Measurements from ENCODE around the gene CERS6. TPM values are rescaled to one million over a fixed set of nuclear protein-coding genes. Genes with fewer than 3 reads are reported as not detected.

CERS6 gene
- total RNA-seq, 1 donor from 2014 or later: 10.9 TPM

GRCh38 chr2:168602846-168603401 is 146.9 kb downstream of the CERS6 start:
- intact Hi-C loops (cut with DNase I): no loop called here
- TF ChIP-seq CTCF (IDR thresholded peaks at IDR 0.05): no peak

GRCh38 chr2:168603439-168603961 is 147.4 kb downstream of the CERS6 start:
- Histone ChIP-seq H3K36me3 (no peaks in the 10 kb centered on the region), H3K4me3 (no peak overlapping the region), H3K9me3 (peaks cover 12 to 27% of the 10 kb centered on the region in 2 donors), H3K4me1 (no peaks in the 10 kb centered on the region), H3K27me3 (no peaks in the 10 kb centered on the region), H3K27ac (no peak overlapping the region)
- no peak for TF ChIP-seq CTCF (IDR thresholded peaks at IDR 0.05)
- no peak for DNase-seq (ENCODE audit: low spot score in 2 of 2)
- intact Hi-C loops (cut with DNase I): no loop called here

More at GRCh38 chr2:168602846-168603401, 146.9 kb downstream of the CERS6 start:
- H3K4me1 ChIP-seq: no peaks in the 10 kb centered on the region
- no peak for DNase-seq (ENCODE audit: low spot score in 2 of 2)
- no peaks in the 10 kb centered on the region for H3K27me3 ChIP-seq
- no peaks in the 10 kb centered on the region for H3K36me3 ChIP-seq
- no peak overlapping the region for H3K27ac ChIP-seq
- no peak overlapping the region for H3K4me3 ChIP-seq
- H3K9me3 ChIP-seq: peaks cover 12 to 26% of the 10 kb centered on the region in 2 donors

- Histone ChIP-seq H3K4me1 (no peaks in the 10 kb centered on the region), H3K4me3 (no peak overlapping the region), H3K9me3 (peaks cover 12 to 27% of the 10 kb centered on the region in 2 donors), H3K27ac (no peak overlapping the region), H3K27me3 (no peaks in the 10 kb centered on the region), H3K36me3 (no peaks in the 10 kb centered on the region)
- intact Hi-C loops (cut with DNase I): no loop called here
- no peak for TF ChIP-seq CTCF (IDR thresholded peaks at IDR 0.05)
- DNase-seq (ENCODE audit: low spot score in 2 of 2): no peak
Observed at GRCh38 chr2:168604252-168604651, 148.2 kb downstream of the CERS6 start.

GRCh38 chr2:168607992-168608391 is 151.9 kb downstream of the CERS6 start:
- Histone ChIP-seq H3K27ac (no peak overlapping the region), H3K36me3 (no peaks in the 10 kb centered on the region), H3K4me1 (no peaks in the 10 kb centered on the region), H3K4me3 (no peak overlapping the region), H3K27me3 (no peaks in the 10 kb centered on the region), H3K9me3 (peaks cover 12 to 27% of the 10 kb centered on the region in 2 donors)
- no peak for DNase-seq (ENCODE audit: low spot score in 2 of 2)
- TF ChIP-seq CTCF (IDR thresholded peaks at IDR 0.05): no peak
- intact Hi-C loops (cut with DNase I): no loop called here

- Histone ChIP-seq H3K9me3 (peaks cover 12 to 27% of the 10 kb centered on the region in 2 donors), H3K27me3 (no peaks in the 10 kb centered on the region), H3K36me3 (no peaks in the 10 kb centered on the region), H3K4me3 (no peak overlapping the region), H3K27ac (no peak overlapping the region), H3K4me1 (no peaks in the 10 kb centered on the region)
- DNase-seq (ENCODE audit: low spot score in 2 of 2): no peak
- no peak for TF ChIP-seq CTCF (IDR thresholded peaks at IDR 0.05)
- intact Hi-C loops (cut with DNase I): no loop called here
Observed at GRCh38 chr2:168608796-168609195, 152.7 kb downstream of the CERS6 start.
